Activated CD4-positive, alpha-beta T cell treated with anti-CD3 and anti-CD28 coated beads for 36 hours (primary cell): ENCODE results near the gene BNIP2. TPM values are rescaled to one million over a fixed set of nuclear protein-coding genes. Genes with fewer than 3 reads are reported as not detected.
"Not testable (repeated sequence)": the region's sequence is repeated elsewhere in the genome, so short reads cannot be mapped to it uniquely, and the experiment has no call there.

Experiments used
- ATAC-seq: fragments of 200-7000 bp; cut with Tn5 transposase; one replicate; pipeline ENCODE4 v1.10.0; 2021; ENCODE audit warnings: mild to moderate bottlenecking, moderate library complexity
- CTCF ChIA-PET: fragments of 350-600 bp; sonication (Branson Sonifier 250); formaldehyde crosslinking; loops from one replicate; lab custom pipeline; 2021; ENCODE audit warnings: antibody characterized with exemption; lab: Charles Lee
- POLR2A ChIA-PET: fragments of 350-600 bp; sonication (Branson Sonifier 250); formaldehyde crosslinking; loops from one replicate; lab custom pipeline; 2021; ENCODE audit warnings: antibody characterized with exemption, inconsistent platforms; lab: Charles Lee
- DNase-seq: peaks from one replicate; pipeline ENCODE4 v3.0.0-alpha.2; 2020
- H3K27ac Mint-ChIP-seq: one replicate; pipeline ENCODE4 v1.8.0; 2021; ENCODE audit warnings: mixed read lengths
- H3K27me3 Mint-ChIP-seq: one replicate; pipeline ENCODE4 v1.8.0; 2021; ENCODE audit warnings: mixed read lengths
- H3K36me3 Mint-ChIP-seq: one replicate; pipeline ENCODE4 v1.8.0; 2021; ENCODE audit warnings: low read depth, mixed read lengths
- H3K4me1 Mint-ChIP-seq: one replicate; pipeline ENCODE4 v1.8.0; 2021; ENCODE audit warnings: mixed read lengths
- H3K4me3 Mint-ChIP-seq: one replicate; pipeline ENCODE4 v1.8.0; 2021; ENCODE audit warnings: mild to moderate bottlenecking, moderate library complexity, mixed read lengths
- H3K9me3 Mint-ChIP-seq: one replicate; pipeline ENCODE4 v1.8.0; 2021; ENCODE audit warnings: low read depth, mixed read lengths
- intact Hi-C, 2 experiments: fragments of 100-400 bp; cut with DNase I in 1 of 2; cut with micrococcal nuclease in 1 of 2; formaldehyde crosslinking; loops; one replicate each; pipeline versions ENCODE4 v1.14.2 to v1.15.1; 2022 to 2024; cut with DNase I, micrococcal nuclease
- total RNA-seq, 2 experiments: library from RNA; stranded (reverse); gene quantifications; one replicate each; pipeline ENCODE4 v1.2.3, GENCODE V29; 2021

Gene BNIP2
- total RNA-seq, 2 experiments from 2014 or later = 51.9 to 61.5 TPM

GRCh38 chr15:59637507-59637906 is 51.6 kb downstream of the BNIP2 start:
- DNase-seq, H3K4me3 Mint-ChIP-seq, H3K27ac Mint-ChIP-seq, H3K27me3 Mint-ChIP-seq, POLR2A ChIA-PET, H3K4me1 Mint-ChIP-seq, H3K9me3 Mint-ChIP-seq, ATAC-seq: not testable (repeated sequence)
- peaks cover 32% of the 10 kb centered on the region for H3K36me3 Mint-ChIP-seq
- intact Hi-C loops = loop anchor here in 1 of 2 experiments (5.0 kb wide), 1 partner anchor 105 kb away; no protein-coding TSS in a partner anchor
- CTCF ChIA-PET = interaction anchor here (0.8 kb wide), 1 partner anchor 105 kb away, joined by 4 read pairs; no protein-coding TSS in a partner anchor

GRCh38 chr15:59636184-59636583 is 52.9 kb downstream of the BNIP2 start:
- no peak overlapping the region for H3K27ac Mint-ChIP-seq
- H3K9me3 Mint-ChIP-seq = no peaks in the 10 kb centered on the region
- no peaks in the 10 kb centered on the region for H3K27me3 Mint-ChIP-seq
- peaks cover 25% of the 10 kb centered on the region for H3K36me3 Mint-ChIP-seq
- H3K4me3 Mint-ChIP-seq = no peak overlapping the region
- ChIA-PET CTCF (interaction anchor here (0.6 to 2.5 kb wide), 3 partner anchors 17 to 118 kb away, joined by 3 to 9 read pairs (median 5); no protein-coding TSS in a partner anchor), POLR2A (no interaction called here)
- peaks cover 6% of the 10 kb centered on the region for H3K4me1 Mint-ChIP-seq
- intact Hi-C loops = loop anchor here in 1 of 2 experiments (5.0 kb wide), 1 partner anchor 104 kb away; no protein-coding TSS in a partner anchor
- ATAC-seq = no peak
- DNase-seq = no peak

GRCh38 chr15:59632714-59633113 is 56.4 kb downstream of the BNIP2 start:
- Mint-ChIP-seq H3K4me1 (no peaks in the 10 kb centered on the region), H3K27me3 (no peaks in the 10 kb centered on the region), H3K4me3 (no peak overlapping the region), H3K9me3 (no peaks in the 10 kb centered on the region), H3K36me3 (peaks cover 12% of the 10 kb centered on the region), H3K27ac (no peak overlapping the region)
- ATAC-seq = no peak
- DNase-seq = no peak
- ChIA-PET POLR2A (no interaction called here), CTCF (interaction anchor here (0.6 to 1.9 kb wide), 4 partner anchors 9 to 349 kb away, joined by 3 to 7 read pairs (median 5); no protein-coding TSS in a partner anchor)
- intact Hi-C loops = no loop called here

GRCh38 chr15:59622289-59622688 is 66.8 kb downstream of the BNIP2 start:
- Mint-ChIP-seq H3K27ac (no peak overlapping the region), H3K9me3 (no peaks in the 10 kb centered on the region), H3K36me3 (no peaks in the 10 kb centered on the region), H3K4me1 (no peaks in the 10 kb centered on the region), H3K27me3 (peaks cover 9% of the 10 kb centered on the region), H3K4me3 (no peak overlapping the region)
- intact Hi-C loops = loop anchor here (1.0 kb wide), 1 partner anchor 90 kb away; no protein-coding TSS in a partner anchor
- POLR2A ChIA-PET = no interaction called here
- ATAC-seq (peak; percentile 98), DNase-seq (peak; percentile 78)
- CTCF ChIA-PET = interaction anchor here (4.4 kb wide), 1 partner anchor 90 kb away, joined by 15 read pairs; no protein-coding TSS in a partner anchor

GRCh38 chr15:59618406-59618805 is 70.7 kb downstream of the BNIP2 start:
- ATAC-seq = no peak
- no peak overlapping the region for H3K27ac Mint-ChIP-seq
- POLR2A ChIA-PET = no interaction called here
- CTCF ChIA-PET = no interaction called here
- no peak overlapping the region for H3K4me3 Mint-ChIP-seq
- peaks cover 18% of the 10 kb centered on the region for H3K27me3 Mint-ChIP-seq
- H3K9me3 Mint-ChIP-seq = no peaks in the 10 kb centered on the region
- peaks cover 4% of the 10 kb centered on the region for H3K4me1 Mint-ChIP-seq
- intact Hi-C loops = no loop called here
- no peaks in the 10 kb centered on the region for H3K36me3 Mint-ChIP-seq
- DNase-seq = no peak

GRCh38 chr15:59616379-59616778 is 72.7 kb downstream of the BNIP2 start:
- intact Hi-C loops = no loop called here
- DNase-seq (no peak), ATAC-seq (no peak)
- Mint-ChIP-seq H3K27ac (no peak overlapping the region), H3K9me3 (no peaks in the 10 kb centered on the region), H3K4me3 (no peak overlapping the region), H3K4me1 (peaks cover 4% of the 10 kb centered on the region), H3K27me3 (peaks cover 24% of the 10 kb centered on the region), H3K36me3 (no peaks in the 10 kb centered on the region)
- CTCF ChIA-PET = interaction anchor here (0.6 to 1.5 kb wide), 5 partner anchors 9 to 1440 kb away, joined by 3 to 6 read pairs (median 4); no protein-coding TSS in a partner anchor
- POLR2A ChIA-PET = no interaction called here

- no peak overlapping the region for H3K4me3 Mint-ChIP-seq
- peaks cover 24% of the 10 kb centered on the region for H3K27me3 Mint-ChIP-seq
- peaks cover 4% of the 10 kb centered on the region for H3K4me1 Mint-ChIP-seq
- POLR2A ChIA-PET = no interaction called here
- H3K27ac Mint-ChIP-seq = no peak overlapping the region
- intact Hi-C loops = no loop called here
- DNase-seq (no peak), ATAC-seq (no peak)
- no peaks in the 10 kb centered on the region for H3K9me3 Mint-ChIP-seq
- CTCF ChIA-PET = interaction anchor here (0.6 kb wide), 2 partner anchors 659 to 1439 kb away, joined by 4 read pairs; no protein-coding TSS in a partner anchor
- H3K36me3 Mint-ChIP-seq = no peaks in the 10 kb centered on the region
Observed at GRCh38 chr15:59615661-59616060, 73.5 kb downstream of the BNIP2 start.

GRCh38 chr15:59614153-59614552 is 75.0 kb downstream of the BNIP2 start:
- ChIA-PET CTCF (interaction anchor here (0.7 to 1.9 kb wide), 4 partner anchors 21 to 834 kb away, joined by 3 to 4 read pairs (median 3); no protein-coding TSS in a partner anchor), POLR2A (no interaction called here)
- ATAC-seq = no peak
- peaks cover 4% of the 10 kb centered on the region for H3K4me1 Mint-ChIP-seq
- H3K9me3 Mint-ChIP-seq = no peaks in the 10 kb centered on the region
- no peaks in the 10 kb centered on the region for H3K36me3 Mint-ChIP-seq
- intact Hi-C loops = no loop called here
- peaks cover 24% of the 10 kb centered on the region for H3K27me3 Mint-ChIP-seq
- DNase-seq = no peak
- no peak overlapping the region for H3K4me3 Mint-ChIP-seq
- H3K27ac Mint-ChIP-seq = no peak overlapping the region

- ATAC-seq (no peak), DNase-seq (no peak)
- H3K4me1 Mint-ChIP-seq = peaks cover 4% of the 10 kb centered on the region
- no peak within 1 kb of the TSS for H3K27ac Mint-ChIP-seq
- POLR2A ChIA-PET = no interaction called here
- H3K9me3 Mint-ChIP-seq = no peaks in the 10 kb centered on the region
- CTCF ChIA-PET = interaction anchor here (0.6 to 1.7 kb wide), 5 partner anchors 18 to 83 kb away, joined by 3 to 5 read pairs (median 3); no protein-coding TSS in a partner anchor
- H3K36me3 Mint-ChIP-seq = no peaks in the 10 kb centered on the region
- intact Hi-C loops = no loop called here
- peaks cover 20% of the 10 kb centered on the region for H3K27me3 Mint-ChIP-seq
- no peak within 1 kb of the TSS for H3K4me3 Mint-ChIP-seq
Observed at GRCh38 chr15:59611276-59612260, 77.6 kb downstream of the BNIP2 start, which contains the start of gene GCNT3. TSS of gene GCNT3 (plus strand) at chr15:59611783. CDS start at chr15:59618239, 6,456 bp downstream.

GRCh38 chr15:59609730-59610712 is 79.1 kb downstream of the BNIP2 start:
- no peaks in the 10 kb centered on the region for H3K9me3 Mint-ChIP-seq
- DNase-seq = no peak
- H3K27ac Mint-ChIP-seq = no peak overlapping the region
- peaks cover 2% of the 10 kb centered on the region for H3K4me1 Mint-ChIP-seq
- intact Hi-C loops = no loop called here
- ChIA-PET POLR2A (no interaction called here), CTCF (interaction anchor here (0.6 kb wide), 1 partner anchor 159 kb away, joined by 4 read pairs; no protein-coding TSS in a partner anchor)
- H3K27me3 Mint-ChIP-seq = peaks cover 14% of the 10 kb centered on the region
- H3K4me3 Mint-ChIP-seq = no peak overlapping the region
- no peaks in the 10 kb centered on the region for H3K36me3 Mint-ChIP-seq
- no peak for ATAC-seq
